CD4-positive, alpha-beta T cell treated with Interferon gamma for 1 hour (primary cell): Measurements from ENCODE around the gene DSCAM.

Experiments
- DNase-seq: peaks from one replicate; pipeline ENCODE4 v3.0.0-alpha.2; 2020

Gene DSCAM

GRCh38 chr21:40689840-40690360 is 157.1 kb downstream of the DSCAM start:
- DNase-seq = no peak

- no peak for DNase-seq
Measured at GRCh38 chr21:40689217-40689616, 157.7 kb downstream of the DSCAM start.

DNA sequence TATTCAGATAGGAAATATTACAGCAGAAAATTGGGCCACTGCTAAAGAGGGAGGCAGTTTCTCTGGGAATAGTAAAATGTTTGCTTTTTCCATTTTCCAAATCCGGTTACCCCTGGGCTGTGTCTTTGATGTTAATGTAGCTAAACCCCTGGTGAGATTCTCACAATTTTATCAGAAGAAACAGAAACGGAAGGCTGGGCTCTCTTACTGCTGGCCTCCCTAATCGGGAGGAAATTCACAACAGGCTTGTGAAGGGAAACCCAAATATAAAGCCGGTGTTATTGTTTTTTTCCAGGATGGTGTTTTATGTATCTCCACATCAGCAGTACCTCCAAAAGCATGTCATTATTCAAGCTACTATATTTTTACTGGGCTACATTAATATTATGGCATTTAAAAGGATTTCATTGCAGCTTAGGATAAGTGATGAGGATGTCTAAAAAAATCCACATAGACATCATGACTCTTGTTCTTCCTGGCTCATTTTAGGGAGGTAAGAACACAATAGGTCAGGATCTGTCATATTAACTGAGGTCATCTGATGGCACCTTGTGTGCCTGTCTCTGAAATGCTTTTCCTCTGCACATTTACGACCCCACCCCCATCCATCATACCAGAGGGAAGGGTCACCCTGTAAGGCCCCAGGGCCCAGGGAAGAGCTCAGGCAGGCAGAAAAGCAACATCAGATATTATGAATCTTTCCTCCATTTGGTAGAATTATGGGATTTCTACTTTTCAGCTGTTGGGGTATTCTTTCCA is 158.7 kb downstream of the DSCAM start:
- DNase-seq = no peak

GRCh38 chr21:40687625-40688024 is 159.3 kb downstream of the DSCAM start:
- no peak for DNase-seq

- DNase-seq = no peak
Measured at GRCh38 chr21:40686526-40686925, 160.4 kb downstream of the DSCAM start.

DNA sequence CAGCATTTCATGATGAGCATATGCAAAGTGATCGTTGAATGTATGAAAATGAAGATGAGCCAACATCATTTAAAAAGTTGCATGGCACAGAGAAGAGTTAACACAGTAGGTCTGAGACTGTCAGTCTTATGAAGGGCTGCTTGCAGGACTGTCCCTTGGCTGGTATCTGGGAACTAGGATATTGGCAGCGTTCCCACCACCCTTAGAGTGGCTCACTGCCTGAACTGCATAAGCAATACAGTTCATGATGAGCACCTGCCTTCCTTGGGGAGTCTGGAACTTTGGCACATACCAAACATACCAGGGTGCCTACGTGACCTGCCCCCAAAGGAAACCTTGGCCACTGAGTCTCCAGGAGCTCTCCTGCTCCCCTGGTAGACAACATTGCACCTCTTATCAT is 161.8 kb downstream of the DSCAM start:
- no peak for DNase-seq

DNA sequence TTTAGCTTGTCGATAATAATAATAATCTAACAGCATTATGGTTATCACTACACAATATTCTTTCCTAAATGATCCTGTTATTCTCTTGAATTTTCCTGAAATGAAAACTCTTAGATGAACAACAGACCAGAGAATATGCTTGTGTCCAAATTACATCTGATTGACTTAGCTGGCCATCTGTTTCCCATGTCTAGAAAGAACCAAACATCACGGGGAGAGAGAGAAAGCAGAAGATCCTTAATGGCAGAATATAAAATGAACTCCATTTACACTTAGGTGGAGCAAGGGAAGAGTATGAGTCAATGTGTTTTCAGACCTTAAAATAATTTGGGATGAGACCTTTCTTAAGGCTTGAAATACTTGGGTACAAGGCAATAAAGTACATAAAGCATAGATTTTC is 162.2 kb downstream of the DSCAM start:
- DNase-seq = no peak

GRCh38 chr21:40683349-40683748 is 163.6 kb downstream of the DSCAM start:
- DNase-seq = no peak

- no peak for DNase-seq
Measured at GRCh38 chr21:40681164-40681859, 165.6 kb downstream of the DSCAM start.

GRCh38 chr21:40680311-40680710 is 166.6 kb downstream of the DSCAM start:
- no peak for DNase-seq

GRCh38 chr21:40678681-40679284 is 168.2 kb downstream of the DSCAM start:
- no peak for DNase-seq

- DNase-seq = no peak
Measured at GRCh38 chr21:40675017-40675416, 171.9 kb downstream of the DSCAM start.

GRCh38 chr21:40672602-40673001 is 174.4 kb downstream of the DSCAM start:
- no peak for DNase-seq

DNA sequence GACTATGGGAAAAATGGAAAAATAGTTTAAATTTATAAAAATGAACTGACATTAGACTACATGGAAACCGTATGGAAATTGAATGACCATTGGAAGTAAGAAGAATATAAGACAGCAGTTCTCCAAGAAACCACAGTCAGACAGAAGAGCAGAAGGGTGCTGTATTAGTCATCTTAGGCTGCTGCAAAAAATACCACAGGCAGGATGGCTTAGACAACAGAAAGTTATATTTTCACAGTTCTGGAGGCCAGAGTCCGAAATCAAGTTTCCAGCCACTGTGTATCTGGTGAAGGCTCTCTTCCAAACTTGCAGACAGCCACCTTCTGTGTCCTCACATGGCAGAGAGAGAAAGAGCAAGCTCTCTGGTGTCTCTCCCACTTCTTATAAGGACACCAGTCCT is 175.2 kb downstream of the DSCAM start:
- DNase-seq = no peak

DNA sequence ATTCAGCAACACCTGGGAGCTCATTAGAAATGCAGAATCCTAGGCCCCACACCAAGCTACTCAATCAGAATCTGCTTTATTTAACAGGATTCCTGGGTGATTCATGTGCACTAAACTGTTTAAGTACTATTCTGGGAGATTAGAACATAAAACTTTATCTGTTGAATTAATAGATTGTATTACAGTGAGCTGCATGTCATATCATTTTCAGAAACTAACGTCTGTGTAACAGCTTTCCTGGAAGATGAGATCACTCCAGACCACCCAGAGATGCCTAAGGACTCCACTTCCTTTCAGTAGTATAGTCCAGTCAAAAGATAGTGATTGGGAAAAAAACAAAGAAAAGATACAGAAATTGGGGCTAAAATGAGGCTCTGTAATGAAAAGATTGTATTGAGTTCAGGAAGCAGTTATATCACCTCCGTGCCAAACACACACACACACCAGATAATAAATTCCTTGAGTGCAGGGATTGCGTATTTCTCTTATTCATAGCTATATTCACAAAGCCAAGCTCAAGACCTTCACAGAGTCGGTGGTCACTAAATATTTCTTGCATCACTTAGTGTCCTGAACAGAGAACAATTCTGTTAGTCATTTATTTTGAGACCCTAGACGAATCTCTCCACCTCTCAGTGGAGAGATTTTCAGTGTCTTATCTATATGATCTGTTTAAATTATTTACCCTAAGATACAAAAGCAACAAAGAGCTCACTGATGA is 178.2 kb downstream of the DSCAM start:
- DNase-seq = no peak

DNA sequence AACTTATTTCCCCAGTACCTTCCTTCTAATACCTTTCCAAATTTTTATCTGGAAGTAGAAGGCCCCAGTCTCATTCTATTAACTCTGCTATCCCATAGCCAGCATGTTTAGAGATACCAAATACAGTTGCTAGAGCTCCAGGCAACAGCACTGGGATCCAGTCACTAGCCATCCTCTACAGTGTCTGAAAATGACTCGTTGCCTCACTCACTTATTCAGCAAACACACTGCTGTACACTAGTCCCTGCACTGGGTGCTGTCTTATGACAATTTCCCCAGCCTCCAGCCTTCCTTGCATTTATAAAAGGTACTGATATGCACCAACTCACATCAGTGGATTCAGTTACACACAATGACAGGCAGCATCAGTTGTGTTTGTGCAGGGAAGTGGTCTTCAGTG is 179.0 kb downstream of the DSCAM start:
- DNase-seq = no peak

- DNase-seq = no peak
Measured at GRCh38 chr21:40662889-40663288, 184.1 kb downstream of the DSCAM start.

DNA sequence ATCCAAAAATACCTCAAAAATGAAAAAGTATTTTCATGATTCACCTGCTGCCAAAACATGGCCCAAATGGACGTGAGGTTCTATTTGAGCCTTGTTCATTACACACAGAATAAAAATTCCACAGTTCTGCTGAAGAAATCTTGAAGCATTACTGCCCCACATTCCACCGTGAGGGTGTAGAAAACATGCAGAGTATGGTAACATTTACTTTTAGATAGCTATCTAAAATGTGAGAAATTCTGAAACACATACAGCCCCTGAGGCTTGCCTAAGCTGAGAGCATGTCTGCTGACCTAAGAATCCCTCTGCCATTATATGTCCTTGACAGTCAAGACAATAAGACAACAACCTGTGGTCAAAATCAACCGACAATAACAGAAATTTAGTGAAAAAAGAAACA is 186.5 kb downstream of the DSCAM start:
- no peak for DNase-seq

DNA sequence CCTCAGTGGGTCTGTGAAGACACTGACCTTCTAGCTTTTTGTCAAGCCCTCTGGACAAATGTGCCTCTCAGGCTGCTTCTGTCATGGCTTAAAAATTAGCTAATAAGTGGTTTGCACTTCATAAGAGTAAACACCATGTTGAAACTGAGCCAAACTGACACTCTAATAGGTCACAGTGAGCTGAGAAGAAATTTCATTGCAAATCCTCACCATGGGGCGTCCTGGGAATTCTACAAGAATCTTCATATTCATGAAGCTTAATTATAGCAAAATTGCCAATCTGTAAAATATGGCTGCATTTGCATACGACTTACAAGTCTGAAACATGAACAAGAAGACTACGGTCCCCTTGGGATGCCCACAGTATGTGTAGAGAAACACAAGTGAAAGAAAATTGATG is 188.6 kb downstream of the DSCAM start:
- no peak for DNase-seq

- no peak for DNase-seq
Measured at GRCh38 chr21:40652436-40652835, 194.5 kb downstream of the DSCAM start.

DNA sequence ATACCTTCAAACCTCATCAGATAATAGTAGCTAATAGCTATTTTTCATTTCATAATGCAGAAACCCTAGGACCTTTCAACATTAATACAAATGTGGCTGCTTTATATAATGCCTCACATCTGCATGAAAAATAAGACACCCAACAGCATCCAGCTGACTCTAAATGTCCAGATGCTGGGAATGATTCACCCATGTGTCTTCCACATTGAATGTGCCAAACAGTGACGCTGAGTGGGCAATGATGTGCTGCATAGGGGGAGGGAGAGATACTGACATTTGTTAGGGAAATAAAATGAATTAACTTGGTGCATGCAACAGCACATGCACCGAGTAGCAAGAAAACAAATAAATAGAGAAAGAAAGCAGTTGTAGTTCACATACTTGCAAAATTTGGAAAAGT is 199.3 kb downstream of the DSCAM start:
- DNase-seq = no peak

DNA sequence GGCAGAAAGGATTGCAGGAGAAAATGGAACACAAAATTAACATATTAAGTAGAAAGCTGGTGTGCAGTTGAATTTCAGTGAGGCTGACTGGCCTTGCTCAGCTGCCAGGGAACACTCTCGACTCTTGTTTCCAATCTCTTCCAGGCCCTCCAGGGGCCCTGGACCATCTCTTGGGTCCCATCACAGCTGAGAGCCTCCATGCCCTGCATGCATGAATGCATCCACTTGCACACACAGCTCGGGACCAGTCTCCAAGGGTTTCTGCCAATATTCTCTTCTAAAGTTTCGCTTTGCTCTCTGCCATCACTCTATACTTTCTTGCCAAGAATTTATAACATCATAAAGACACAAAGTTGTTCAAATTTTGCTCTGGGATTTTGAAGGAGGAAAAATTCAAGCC is 200.3 kb downstream of the DSCAM start:
- DNase-seq = no peak

DNA sequence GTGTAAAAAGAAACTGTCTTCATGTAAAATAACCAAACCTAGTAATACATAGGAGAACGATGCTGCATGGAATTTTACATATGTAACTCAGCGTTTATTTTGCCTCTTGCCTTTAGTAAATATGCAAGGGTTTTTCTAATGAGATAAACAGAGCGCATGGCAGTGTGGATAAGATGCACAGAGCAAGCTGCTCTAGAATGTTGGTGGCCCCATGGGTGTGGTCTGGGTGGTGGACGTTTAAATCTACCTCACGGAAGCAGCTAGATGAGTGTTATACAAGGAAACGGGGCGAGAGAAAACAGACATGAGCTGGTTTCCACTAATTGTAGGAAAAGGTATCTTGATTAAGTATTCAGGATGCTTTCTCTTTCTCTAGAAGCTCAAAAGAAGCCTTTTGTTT is 205.9 kb downstream of the DSCAM start:
- DNase-seq = no peak
